AG04449 (cell line): Measurements from ENCODE around the gene IDS.
"Not testable (repeated sequence)": the region's sequence is repeated elsewhere in the genome, so short reads cannot be mapped to it uniquely, and the experiment has no call there.

Source experiments
- CTCF ChIA-PET: fragments of 350-600 bp; formaldehyde crosslinking; extraction: SDS; loops from one replicate; lab custom pipeline; 2021; ENCODE audit warnings: antibody characterized with exemption; lab: Yijun Ruan, JAX
- POLR2A ChIA-PET: fragments of 400-600, 350-600 bp; formaldehyde crosslinking; extraction: SDS; loops from one replicate; lab custom pipeline; 2020; ENCODE audit warnings: antibody characterized with exemption, inconsistent platforms; lab: Yijun Ruan, JAX
- DNase-seq: peaks from one replicate; pipeline ENCODE4 v3.0.0-alpha.2; 2010; ENCODE audit warnings: low read depth, low spot score
- H3K4me3 ChIP-seq: 2 replicates; pipeline ENCODE4 v1.5.1; 2011; ENCODE audit warnings: low read depth, mild to moderate bottlenecking, control low read depth, low read length
- TF ChIP-seq, protein P1 (sequence below): IDR thresholded peaks from one replicate; pipeline ENCODE4 v1.5.1; 2011; ENCODE audit warnings: mild to moderate bottlenecking, moderate library complexity, low read length, control low read depth, inconsistent platforms; ENCODE audit not compliant: insufficient read depth; ENCODE audit errors: missing control alignments

Gene IDS

DNA sequence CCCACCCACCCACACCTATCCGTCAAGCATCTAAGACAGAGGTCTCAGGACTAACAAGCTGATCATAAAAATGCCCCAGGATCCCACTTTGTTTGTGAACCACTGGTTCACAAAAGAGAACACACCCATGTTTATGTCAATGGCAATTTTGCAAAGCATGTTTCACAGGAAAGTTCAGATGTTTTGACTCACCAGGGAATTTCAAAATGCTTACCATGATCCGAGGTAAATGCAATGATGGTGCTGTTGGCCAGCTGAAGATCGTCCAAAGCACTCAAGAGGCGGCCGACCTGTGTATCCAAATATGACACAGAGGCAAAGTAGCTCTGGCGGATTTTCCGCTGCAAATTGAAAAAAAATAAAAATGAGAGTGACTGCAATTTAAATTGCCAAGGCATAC, 15.0 kb downstream of the IDS start:
- no peak overlapping the region for H3K4me3 ChIP-seq
- TF ChIP-seq, protein P1, sequence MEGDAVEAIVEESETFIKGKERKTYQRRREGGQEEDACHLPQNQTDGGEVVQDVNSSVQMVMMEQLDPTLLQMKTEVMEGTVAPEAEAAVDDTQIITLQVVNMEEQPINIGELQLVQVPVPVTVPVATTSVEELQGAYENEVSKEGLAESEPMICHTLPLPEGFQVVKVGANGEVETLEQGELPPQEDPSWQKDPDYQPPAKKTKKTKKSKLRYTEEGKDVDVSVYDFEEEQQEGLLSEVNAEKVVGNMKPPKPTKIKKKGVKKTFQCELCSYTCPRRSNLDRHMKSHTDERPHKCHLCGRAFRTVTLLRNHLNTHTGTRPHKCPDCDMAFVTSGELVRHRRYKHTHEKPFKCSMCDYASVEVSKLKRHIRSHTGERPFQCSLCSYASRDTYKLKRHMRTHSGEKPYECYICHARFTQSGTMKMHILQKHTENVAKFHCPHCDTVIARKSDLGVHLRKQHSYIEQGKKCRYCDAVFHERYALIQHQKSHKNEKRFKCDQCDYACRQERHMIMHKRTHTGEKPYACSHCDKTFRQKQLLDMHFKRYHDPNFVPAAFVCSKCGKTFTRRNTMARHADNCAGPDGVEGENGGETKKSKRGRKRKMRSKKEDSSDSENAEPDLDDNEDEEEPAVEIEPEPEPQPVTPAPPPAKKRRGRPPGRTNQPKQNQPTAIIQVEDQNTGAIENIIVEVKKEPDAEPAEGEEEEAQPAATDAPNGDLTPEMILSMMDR: no peak
- POLR2A ChIA-PET: no interaction called here
- DNase-seq: no peak
- CTCF ChIA-PET: interaction anchor here (1.1 to 2.1 kb wide), 2 partner anchors 10 to 17 kb away, joined by 4 to 5 read pairs; no protein-coding TSS in a partner anchor

DNA sequence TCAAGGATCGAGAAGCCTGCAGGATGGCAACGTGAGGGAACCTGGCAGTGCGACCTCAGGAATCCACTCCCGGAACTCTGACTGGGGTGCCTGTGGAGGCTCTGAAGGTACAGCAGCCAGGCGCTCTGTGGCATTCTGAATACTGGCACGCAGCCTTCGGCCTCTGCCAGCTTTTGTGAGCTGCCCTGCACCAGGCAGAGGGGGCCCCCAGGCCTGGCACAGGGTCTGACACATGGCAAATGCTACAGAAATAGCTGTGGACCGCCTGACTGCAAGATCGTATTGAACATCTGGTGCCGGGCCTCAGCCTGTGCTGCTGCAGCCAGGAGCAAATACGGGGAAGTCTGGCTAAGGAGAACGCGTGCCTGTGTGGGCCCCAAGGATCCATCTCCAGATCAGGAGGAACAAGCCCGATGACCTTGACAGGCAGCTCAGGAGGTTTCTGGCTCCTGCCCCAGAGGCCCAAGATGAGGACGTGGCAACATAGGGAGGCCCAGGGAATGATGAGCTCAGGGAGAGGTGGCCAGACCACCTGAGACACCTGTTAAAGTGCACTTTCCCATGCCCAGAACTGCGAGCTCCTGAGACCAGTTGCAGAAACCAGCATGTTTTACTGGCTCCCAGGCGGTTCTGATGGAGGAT, 16.6 kb downstream of the IDS start:
- CTCF ChIA-PET: interaction anchor here (0.9 kb wide), 1 partner anchor 18 kb away, joined by 3 read pairs; no protein-coding TSS in a partner anchor
- H3K4me3 ChIP-seq, POLR2A ChIA-PET, DNase-seq: not testable (repeated sequence)

DNA sequence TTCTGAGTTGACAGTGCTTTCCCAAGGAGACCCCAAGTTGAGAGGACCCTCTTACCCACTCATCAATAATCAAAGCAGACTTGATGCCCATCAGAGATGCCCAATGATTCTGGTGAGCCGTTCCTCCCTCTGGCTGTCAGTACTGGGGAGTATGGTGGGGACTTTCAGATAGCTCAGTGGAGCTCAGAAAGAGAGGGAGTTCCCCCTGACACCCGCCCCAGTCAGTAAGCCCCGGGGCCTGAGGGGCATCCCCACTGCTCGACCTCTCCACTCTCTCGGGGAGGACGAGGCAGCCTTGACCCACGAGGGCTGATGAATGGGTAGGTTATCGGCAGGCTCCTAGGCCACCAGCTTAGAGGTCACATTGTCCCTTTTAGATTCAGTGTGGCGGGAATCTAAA, 17.1 kb downstream of the IDS start:
- DNase-seq, POLR2A ChIA-PET, H3K4me3 ChIP-seq: not testable (repeated sequence)
- CTCF ChIA-PET: interaction anchor here (0.9 kb wide), 1 partner anchor 17 kb away, joined by 3 read pairs; no protein-coding TSS in a partner anchor

DNA sequence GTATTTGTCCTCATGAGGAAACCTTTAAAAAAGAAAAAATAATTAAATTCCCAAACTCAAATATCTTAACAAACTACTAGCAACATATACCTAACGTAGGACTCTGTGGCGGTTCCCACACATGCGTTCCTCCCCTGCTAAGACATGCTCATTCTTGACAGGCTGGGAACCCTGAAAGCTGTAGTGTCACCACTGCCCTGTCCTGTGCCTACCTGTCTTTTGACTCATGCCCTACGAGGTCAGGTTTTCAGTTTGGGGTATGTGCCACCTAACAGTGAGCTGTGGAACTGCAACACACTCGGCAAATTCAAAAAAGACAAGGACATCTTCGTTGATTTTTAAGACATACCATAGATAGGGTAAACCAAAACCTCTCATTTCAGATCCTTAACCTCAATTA, 17.8 kb downstream of the IDS start:
- ChIA-PET POLR2A (no interaction called here), CTCF (interaction anchor here (0.9 kb wide), 1 partner anchor 16 kb away, joined by 3 read pairs; no protein-coding TSS in a partner anchor)
- DNase-seq: no peak
- TF ChIP-seq, protein P1: no peak
- no peak overlapping the region for H3K4me3 ChIP-seq

DNA sequence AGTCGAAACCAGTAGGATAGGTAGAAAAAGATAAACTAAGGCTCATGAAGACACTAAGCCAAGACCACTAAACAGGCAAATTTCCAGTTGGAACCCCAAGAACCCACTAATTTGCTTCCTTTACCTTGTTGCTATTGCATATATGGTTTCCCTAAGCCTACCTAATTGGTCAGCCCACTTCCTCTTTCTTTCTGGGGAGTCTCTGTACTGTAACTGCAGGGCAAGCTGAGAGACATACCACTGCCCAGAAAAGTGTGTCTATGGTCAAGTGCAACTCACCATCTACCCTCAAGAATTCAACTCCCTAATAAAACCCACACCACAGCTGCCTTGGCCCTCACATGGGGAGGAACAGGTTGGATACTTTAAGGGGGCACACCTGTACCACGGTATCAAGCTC, 28.6 kb downstream of the IDS start:
- H3K4me3 ChIP-seq: no peak overlapping the region
- ChIA-PET POLR2A (no interaction called here), CTCF (no interaction called here)
- TF ChIP-seq, protein P1: no peak
- no peak for DNase-seq

DNA sequence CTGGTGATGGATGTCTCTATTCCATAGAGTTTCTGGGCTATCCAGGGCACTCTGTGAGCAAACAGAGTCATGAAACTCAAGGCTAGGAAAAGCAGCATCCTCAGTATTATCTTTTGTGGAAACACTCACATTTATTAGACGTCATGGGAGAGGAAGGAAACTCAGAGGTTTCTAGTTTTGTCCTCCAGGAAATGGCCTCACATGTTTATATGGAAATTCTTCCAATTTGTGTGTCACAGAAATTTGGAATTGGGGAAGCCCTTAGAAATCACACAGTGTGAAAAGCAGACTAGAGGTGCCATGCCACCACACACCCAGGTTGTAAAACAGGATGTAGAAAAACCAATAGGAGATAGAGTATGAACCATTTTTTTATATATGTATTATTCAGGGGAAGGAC, 31.1 kb downstream of the IDS start:
- TF ChIP-seq, protein P1: no peak
- ChIA-PET POLR2A (no interaction called here), CTCF (no interaction called here)
- H3K4me3 ChIP-seq: no peak overlapping the region
- no peak for DNase-seq

DNA sequence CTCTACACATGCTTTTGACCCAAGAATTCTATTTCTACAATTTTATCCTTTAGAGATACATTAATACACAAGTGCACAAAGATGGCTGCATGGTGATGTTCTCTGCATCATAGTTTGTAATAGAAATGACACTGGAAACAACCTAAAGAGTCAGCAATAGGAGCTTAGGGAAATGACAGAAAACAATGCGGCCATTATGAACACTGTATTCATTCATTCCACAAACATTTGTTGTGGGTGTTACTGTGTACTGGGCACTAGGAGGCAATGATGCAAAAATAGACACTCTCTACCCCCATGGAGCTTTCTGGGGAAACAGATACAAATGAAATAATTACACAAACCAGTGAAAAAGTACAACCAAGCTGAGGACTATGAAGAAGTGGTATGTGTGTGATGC, 32.0 kb downstream of the IDS start:
- ChIA-PET CTCF (interaction anchor here (1.0 to 4.8 kb wide), 2 partner anchors 17 to 1423 kb away, joined by 4 to 32 read pairs; no protein-coding TSS in a partner anchor), POLR2A (no interaction called here)
- DNase-seq: no peak
- TF ChIP-seq, protein P1: no peak
- no peak overlapping the region for H3K4me3 ChIP-seq
